SU-DHL-6 (cell line): ENCODE measurements around the gene SKOR2.

Experiments used
- H2AFZ ChIP-seq: fragments of 200-600 bp; sonication (generic); 2 replicates; pipeline ENCODE4 v1.6.1; 2014; ENCODE audit warnings: low read depth, mild to moderate bottlenecking, moderate library complexity, mixed read lengths, antibody characterized with exemption, low read length; ENCODE audit not compliant: severe bottlenecking
- H3F3A ChIP-seq: fragments of 200-600 bp; shearing (Covaris generic); 2 replicates; pipeline ENCODE4 v1.6.0; 2016; ENCODE audit warnings: antibody characterized with exemption, mild to moderate bottlenecking; ENCODE audit not compliant: insufficient read depth
- H3K27ac ChIP-seq: fragments of 200-600 bp; sonication (generic); 2 replicates; pipeline ENCODE4 v1.5.1; 2016; ENCODE audit warnings: low read depth, mild to moderate bottlenecking, low read length, moderate library complexity, mixed read lengths
- H3K27me3 ChIP-seq: fragments of 200-600 bp; sonication (generic), shearing (Covaris generic); 2 replicates; pipeline ENCODE4 v1.6.0; 2014; ENCODE audit warnings: mild to moderate bottlenecking, low read length
- H3K36me3 ChIP-seq: fragments of 200-600 bp; sonication (generic); 2 replicates; pipeline ENCODE4 v1.6.1; 2014; ENCODE audit warnings: mild to moderate bottlenecking, low read length, mixed read lengths
- H3K4me2 ChIP-seq: fragments of 300-600, 200-600 bp; shearing (Covaris generic), sonication (generic); 2 replicates; pipeline ENCODE4 v1.6.0; 2014; ENCODE audit warnings: low read length, low read depth, mild to moderate bottlenecking; ENCODE audit not compliant: poor library complexity, severe bottlenecking
- H3K4me3 ChIP-seq: fragments of 200-600 bp; sonication (generic); 2 replicates; pipeline ENCODE4 v1.5.1; 2014; ENCODE audit warnings: antibody characterized with exemption, low read length, mild to moderate bottlenecking, mixed read lengths; ENCODE audit not compliant: insufficient read depth, poor library complexity, severe bottlenecking
- H3K79me2 ChIP-seq: fragments of 200-600 bp; sonication (generic); 2 replicates; pipeline ENCODE4 v1.6.1; 2014; ENCODE audit warnings: mild to moderate bottlenecking, low read length, moderate library complexity; ENCODE audit not compliant: insufficient read depth
- H3K9ac ChIP-seq: fragments of 200-600 bp; sonication (generic); 2 replicates; pipeline ENCODE4 v1.7.0; 2014; ENCODE audit warnings: mild to moderate bottlenecking, low read length
- H3K9me2 ChIP-seq: fragments of 200-600 bp; sonication (generic); replicated peaks from 2 replicates; pipeline ENCODE4 v1.6.1; 2014; ENCODE audit warnings: low read length; ENCODE audit not compliant: insufficient read depth
- H3K9me3 ChIP-seq: fragments of 200-600 bp; sonication (generic); 2 replicates; pipeline ENCODE4 v1.6.1; 2014; ENCODE audit warnings: low read length, mixed read lengths; ENCODE audit not compliant: insufficient read depth
- H4K20me1 ChIP-seq: fragments of 200-600 bp; sonication (generic); 2 replicates; pipeline ENCODE4 v1.6.1; 2014; ENCODE audit warnings: low read depth, mild to moderate bottlenecking, antibody characterized with exemption, low read length, moderate library complexity, mixed read lengths
- CTCF ChIP-seq: fragments of 200-600 bp; sonication (generic); IDR thresholded peaks from one replicate; pipeline ENCODE4 v1.5.1; 2017; ENCODE audit warnings: antibody characterized with exemption, mild to moderate bottlenecking, low read length, moderate library complexity; ENCODE audit not compliant: insufficient read depth, poor library complexity, severe bottlenecking
- EZH2phosphoT487 ChIP-seq: fragments of 200-600 bp; sonication (generic), shearing (Covaris generic); conservative IDR thresholded peaks from 2 replicates; pipeline ENCODE4 v1.6.1; 2018; ENCODE audit warnings: mild to moderate bottlenecking, antibody characterized with exemption, low read length, moderate library complexity, mixed read lengths

SKOR2 gene

GRCh38 chr18:47209171-47209570, 42.3 kb downstream of the SKOR2 start:
- no peak overlapping the region for H3K4me2 ChIP-seq
- H4K20me1 ChIP-seq = no peaks in the 10 kb centered on the region
- H3K36me3 ChIP-seq = no peaks in the 10 kb centered on the region
- no peak for TF ChIP-seq EZH2phosphoT487
- TF ChIP-seq CTCF = no peak
- no peaks in the 10 kb centered on the region for H3K9me3 ChIP-seq
- no peak overlapping the region for H2AFZ ChIP-seq
- H3K27me3 ChIP-seq = 0 out of 2 replicates have a peak, but pooled peaks cover 4% of the 10 kb centered on the region
- H3K9ac ChIP-seq = no peak overlapping the region
- H3K4me3 ChIP-seq = no peak overlapping the region
- H3K9me2 ChIP-seq = no peaks in the 10 kb centered on the region
- no peaks in the 10 kb centered on the region for H3F3A ChIP-seq
- H3K27ac ChIP-seq = no peak overlapping the region
- no peaks in the 10 kb centered on the region for H3K79me2 ChIP-seq

GRCh38 chr18:47206945-47207637, 44.4 kb downstream of the SKOR2 start:
- H3K9me2 ChIP-seq = no peaks in the 10 kb centered on the region
- no peaks in the 10 kb centered on the region for H3K9me3 ChIP-seq

GRCh38 chr18:47204908-47205522, 46.4 kb downstream of the SKOR2 start:
- Histone ChIP-seq H3K9ac (no peak overlapping the region), H3K9me2 (no peaks in the 10 kb centered on the region), H3K79me2 (no peaks in the 10 kb centered on the region), H2AFZ (no peak overlapping the region), H3K4me2 (no peak overlapping the region), H3K9me3 (no peaks in the 10 kb centered on the region), H3F3A (no peaks in the 10 kb centered on the region), H3K27ac (no peak overlapping the region), H4K20me1 (no peaks in the 10 kb centered on the region), H3K27me3 (no peaks in the 10 kb centered on the region), H3K36me3 (no peaks in the 10 kb centered on the region), H3K4me3 (no peak overlapping the region)
- TF ChIP-seq EZH2phosphoT487 = no peak
- TF ChIP-seq CTCF = peak; percentile 82

More at GRCh38 chr18:47206945-47207637, 44.4 kb downstream of the SKOR2 start:
- Histone ChIP-seq H3K27me3 (0 out of 2 replicates have a peak, but pooled peaks cover 4% of the 10 kb centered on the region), H3K4me3 (no peak overlapping the region), H4K20me1 (no peaks in the 10 kb centered on the region), H2AFZ (no peak overlapping the region), H3K36me3 (no peaks in the 10 kb centered on the region), H3K79me2 (no peaks in the 10 kb centered on the region), H3K9ac (no peak overlapping the region), H3K27ac (no peak overlapping the region), H3K4me2 (no peak overlapping the region), H3F3A (no peaks in the 10 kb centered on the region)
- TF ChIP-seq CTCF (no peak), EZH2phosphoT487 (no peak)
